Measurements from ENCODE around the gene SGSM2.

Gene SGSM2

GRCh38 chr17:2357237-2357636, 19.9 kb downstream of the SGSM2 start:
- H3K9ac ChIP-seq, result no peak overlapping the region
- no peak overlapping the region for H3K4me3 ChIP-seq (IDR thresholded peaks at IDR 0.05; ENCODE audit: insufficient read depth, low read depth, low read length)
- no peak for TF ChIP-seq CTCF (conservative IDR thresholded peaks at IDR 0.05; ENCODE audit: low read depth, low read length)
- no peak overlapping the region for H3K27ac ChIP-seq
- H2AFZ ChIP-seq (ENCODE audit: low read depth), result no peak overlapping the region
- no peak overlapping the region for H3K4me2 ChIP-seq
- no peaks in the 10 kb centered on the region for H3K27me3 ChIP-seq (ENCODE audit: insufficient read depth, low read depth)
- H3K4me1 ChIP-seq (ENCODE audit: low read depth, poor library complexity, severe bottlenecking), result peaks cover 9% of the 10 kb centered on the region
- no peaks in the 10 kb centered on the region for H3K36me3 ChIP-seq (ENCODE audit: insufficient read depth)
- H4K20me1 ChIP-seq (ENCODE audit: insufficient read depth), result no peaks in the 10 kb centered on the region
- H3K79me2 ChIP-seq (ENCODE audit: insufficient read depth, low read depth), result no peaks in the 10 kb centered on the region

GRCh38 chr17:2357931-2358434, 20.7 kb downstream of the SGSM2 start:
- no peaks in the 10 kb centered on the region for H3K36me3 ChIP-seq (ENCODE audit: insufficient read depth)
- H3K9ac ChIP-seq, result no peak overlapping the region
- no peak overlapping the region for H3K4me2 ChIP-seq
- no peak for TF ChIP-seq CTCF (conservative IDR thresholded peaks at IDR 0.05; ENCODE audit: low read depth, low read length)
- H3K4me1 ChIP-seq (ENCODE audit: low read depth, poor library complexity, severe bottlenecking), result peaks cover 8% of the 10 kb centered on the region
- H3K27me3 ChIP-seq (ENCODE audit: insufficient read depth, low read depth), result no peaks in the 10 kb centered on the region
- H3K79me2 ChIP-seq (ENCODE audit: insufficient read depth, low read depth), result no peaks in the 10 kb centered on the region
- H3K27ac ChIP-seq, result no peak overlapping the region
- H3K4me3 ChIP-seq (IDR thresholded peaks at IDR 0.05; ENCODE audit: insufficient read depth, low read depth, low read length), result no peak overlapping the region
- H2AFZ ChIP-seq (ENCODE audit: low read depth), result no peak overlapping the region
- no peaks in the 10 kb centered on the region for H4K20me1 ChIP-seq (ENCODE audit: insufficient read depth)

- no peak for TF ChIP-seq CTCF (conservative IDR thresholded peaks at IDR 0.05; ENCODE audit: low read depth, low read length)
- Histone ChIP-seq H3K9ac (no peak overlapping the region), H3K4me3 (IDR thresholded peaks at IDR 0.05; ENCODE audit: insufficient read depth, low read depth, low read length) (no peak overlapping the region)
These were observed 23.9 kb downstream of the SGSM2 start for GRCh38 chr17:2361010-2361760.

GRCh38 chr17:2362016-2362415, 24.7 kb downstream of the SGSM2 start:
- no peaks in the 10 kb centered on the region for H3K27me3 ChIP-seq (ENCODE audit: insufficient read depth, low read depth)
- H4K20me1 ChIP-seq (ENCODE audit: insufficient read depth), result no peaks in the 10 kb centered on the region
- H3K4me3 ChIP-seq (IDR thresholded peaks at IDR 0.05; ENCODE audit: insufficient read depth, low read depth, low read length), result no peak overlapping the region
- no peaks in the 10 kb centered on the region for H3K79me2 ChIP-seq (ENCODE audit: insufficient read depth, low read depth)
- no peaks in the 10 kb centered on the region for H3K36me3 ChIP-seq (ENCODE audit: insufficient read depth)
- H3K4me1 ChIP-seq (ENCODE audit: low read depth, poor library complexity, severe bottlenecking), result no peaks in the 10 kb centered on the region
- no peak overlapping the region for H3K4me2 ChIP-seq
- no peak overlapping the region for H3K9ac ChIP-seq
- H2AFZ ChIP-seq (ENCODE audit: low read depth), result no peak overlapping the region
- H3K27ac ChIP-seq, result no peak overlapping the region
- no peak for TF ChIP-seq CTCF (conservative IDR thresholded peaks at IDR 0.05; ENCODE audit: low read depth, low read length)

More at GRCh38 chr17:2361010-2361760, 23.9 kb downstream of the SGSM2 start:
- H3K4me2 ChIP-seq, result no peak overlapping the region
- no peaks in the 10 kb centered on the region for H3K79me2 ChIP-seq (ENCODE audit: insufficient read depth, low read depth)
- no peaks in the 10 kb centered on the region for H3K36me3 ChIP-seq (ENCODE audit: insufficient read depth)
- no peaks in the 10 kb centered on the region for H3K4me1 ChIP-seq (ENCODE audit: low read depth, poor library complexity, severe bottlenecking)
- H3K27me3 ChIP-seq (ENCODE audit: insufficient read depth, low read depth), result no peaks in the 10 kb centered on the region
- H3K27ac ChIP-seq, result no peak overlapping the region
- H2AFZ ChIP-seq (ENCODE audit: low read depth), result no peak overlapping the region
- H4K20me1 ChIP-seq (ENCODE audit: insufficient read depth), result no peaks in the 10 kb centered on the region
